ENCODE data around the gene BRMS1L.

BRMS1L gene

DNA sequence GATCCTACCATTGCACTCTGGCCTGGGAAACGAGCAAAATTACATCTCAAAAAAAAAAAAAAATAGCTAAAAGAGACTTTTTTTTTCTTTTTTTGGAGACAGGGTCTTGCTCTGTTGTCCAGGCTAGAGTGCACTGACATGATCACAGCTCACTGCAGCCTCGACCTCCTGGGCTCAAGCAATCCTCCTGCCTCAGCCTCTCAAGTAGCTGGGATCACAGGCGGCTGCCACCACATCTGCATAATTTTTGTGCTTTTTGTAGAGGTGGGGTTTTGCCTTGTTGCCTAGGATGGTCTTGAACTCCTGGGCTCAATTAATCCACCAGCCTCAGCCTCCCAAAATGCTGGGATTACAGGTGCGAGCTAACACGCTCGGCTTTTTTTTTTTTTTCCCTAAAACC, 28.3 kb upstream of the BRMS1L start:
- DNase-seq (ENCODE audit: low spot score) = no peak
- in situ Hi-C loops (cut with MboI; ENCODE audit: low sequenced_read_pairs, unreplicated experiment) = no loop called here
- TF ChIP-seq, protein P1, sequence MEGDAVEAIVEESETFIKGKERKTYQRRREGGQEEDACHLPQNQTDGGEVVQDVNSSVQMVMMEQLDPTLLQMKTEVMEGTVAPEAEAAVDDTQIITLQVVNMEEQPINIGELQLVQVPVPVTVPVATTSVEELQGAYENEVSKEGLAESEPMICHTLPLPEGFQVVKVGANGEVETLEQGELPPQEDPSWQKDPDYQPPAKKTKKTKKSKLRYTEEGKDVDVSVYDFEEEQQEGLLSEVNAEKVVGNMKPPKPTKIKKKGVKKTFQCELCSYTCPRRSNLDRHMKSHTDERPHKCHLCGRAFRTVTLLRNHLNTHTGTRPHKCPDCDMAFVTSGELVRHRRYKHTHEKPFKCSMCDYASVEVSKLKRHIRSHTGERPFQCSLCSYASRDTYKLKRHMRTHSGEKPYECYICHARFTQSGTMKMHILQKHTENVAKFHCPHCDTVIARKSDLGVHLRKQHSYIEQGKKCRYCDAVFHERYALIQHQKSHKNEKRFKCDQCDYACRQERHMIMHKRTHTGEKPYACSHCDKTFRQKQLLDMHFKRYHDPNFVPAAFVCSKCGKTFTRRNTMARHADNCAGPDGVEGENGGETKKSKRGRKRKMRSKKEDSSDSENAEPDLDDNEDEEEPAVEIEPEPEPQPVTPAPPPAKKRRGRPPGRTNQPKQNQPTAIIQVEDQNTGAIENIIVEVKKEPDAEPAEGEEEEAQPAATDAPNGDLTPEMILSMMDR (IDR thresholded peaks at IDR 0.05; ENCODE audit: borderline replicate concordance, control extremely low read depth, extremely low read depth, insufficient read depth, missing control alignments) = no peak

- in situ Hi-C loops (cut with MboI; ENCODE audit: low sequenced_read_pairs, unreplicated experiment) = loop anchor here (25.0 kb wide), 1 partner anchor 369 kb away; no protein-coding TSS in a partner anchor
- no peak for DNase-seq (ENCODE audit: low spot score)
- TF ChIP-seq, protein P1 (IDR thresholded peaks at IDR 0.05; ENCODE audit: borderline replicate concordance, control extremely low read depth, extremely low read depth, insufficient read depth, missing control alignments) = no peak
Observed at GRCh38 chr14:35806006-35806907, 19.9 kb upstream of the BRMS1L start.

GRCh38 chr14:35807131-35807961, 18.8 kb upstream of the BRMS1L start:
- no peak for DNase-seq (ENCODE audit: low spot score)
- in situ Hi-C loops (cut with MboI; ENCODE audit: low sequenced_read_pairs, unreplicated experiment) = loop anchor here (25.0 kb wide), 1 partner anchor 370 kb away; no protein-coding TSS in a partner anchor
- TF ChIP-seq, protein P1 (IDR thresholded peaks at IDR 0.05; ENCODE audit: borderline replicate concordance, control extremely low read depth, extremely low read depth, insufficient read depth, missing control alignments) = no peak

- peak; percentile 32 for DNase-seq (ENCODE audit: low spot score)
- TF ChIP-seq, protein P1 (IDR thresholded peaks at IDR 0.05; ENCODE audit: borderline replicate concordance, control extremely low read depth, extremely low read depth, insufficient read depth, missing control alignments) = no peak
- in situ Hi-C loops (cut with MboI; ENCODE audit: low sequenced_read_pairs, unreplicated experiment) = loop anchor here (25.0 kb wide), 1 partner anchor 371 kb away; no protein-coding TSS in a partner anchor
Observed at GRCh38 chr14:35808076-35808637, 18.0 kb upstream of the BRMS1L start.

- in situ Hi-C loops (cut with MboI; ENCODE audit: low sequenced_read_pairs, unreplicated experiment) = loop anchor here (25.0 kb wide), 1 partner anchor 372 kb away; no protein-coding TSS in a partner anchor
Observed at GRCh38 chr14:35808638-35809563, 17.2 kb upstream of the BRMS1L start, which contains the start of gene RALGAPA1. TSS of gene RALGAPA1 (minus strand) at chr14:35809295. CDS start at chr14:35808835, 460 bp downstream.

More at GRCh38 chr14:35808638-35809563, 17.2 kb upstream of the BRMS1L start, which contains the start of gene RALGAPA1:
- TF ChIP-seq, protein P1 (IDR thresholded peaks at IDR 0.05; ENCODE audit: borderline replicate concordance, control extremely low read depth, extremely low read depth, insufficient read depth, missing control alignments) = peak; percentile 58
- DNase-seq (ENCODE audit: low spot score) = peak; percentile 90
